ENCODE results near the gene APP.

The APP gene

DNA sequence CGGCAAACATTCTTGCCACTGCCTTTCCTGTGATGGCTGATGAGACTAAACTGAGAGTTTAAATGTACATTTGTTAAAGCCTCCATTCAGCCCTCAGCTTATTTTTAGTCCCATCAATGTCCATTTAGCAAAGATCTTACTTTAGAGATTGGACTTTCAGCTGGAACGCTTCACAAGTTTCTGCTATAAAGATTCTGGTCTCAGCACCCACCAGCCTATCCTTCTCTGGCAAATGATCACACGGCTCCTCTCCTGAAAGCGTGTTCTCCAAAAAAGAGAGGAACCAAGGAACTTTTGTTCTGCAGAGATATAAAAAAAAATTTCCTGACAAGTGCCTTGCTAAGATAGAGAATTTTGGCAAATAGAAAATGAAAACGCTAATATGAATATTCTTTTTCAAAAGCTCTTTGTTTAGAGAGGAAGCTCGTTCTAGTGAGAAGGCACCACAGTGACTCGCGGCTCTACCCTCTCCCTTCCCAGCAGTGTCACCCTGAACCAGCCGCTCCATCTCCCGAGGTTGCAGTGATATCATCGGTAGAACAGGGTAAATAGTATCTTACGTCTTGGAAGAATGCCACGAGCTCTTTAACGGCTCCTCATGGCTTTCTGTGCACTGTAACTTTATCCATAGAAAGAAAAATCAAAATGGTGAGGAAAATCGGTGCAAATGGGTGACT, 200.2 kb downstream of the APP start:
- no peak for TF ChIP-seq CEBPB (IDR thresholded peaks at IDR 0.05)
- TF ChIP-seq TEAD4 (IDR thresholded peaks at IDR 0.05): no peak
- no peak for TF ChIP-seq FOXM1 (IDR thresholded peaks at IDR 0.05; ENCODE audit: borderline replicate concordance, low read depth)
- TF ChIP-seq ZBTB7A (IDR thresholded peaks at IDR 0.05; ENCODE audit: low read depth): no peak
- no peak for TF ChIP-seq RAD21 (IDR thresholded peaks at IDR 0.05; ENCODE audit: low read depth)
- TF ChIP-seq NFIC (IDR thresholded peaks at IDR 0.05): no peak
- no peak for TF ChIP-seq USF1 (IDR thresholded peaks at IDR 0.05)
- no peak for TF ChIP-seq REST (IDR thresholded peaks at IDR 0.05; ENCODE audit: low read depth)
- TF ChIP-seq CREB1 (IDR thresholded peaks at IDR 0.05; ENCODE audit: low read depth): no peak
- TF ChIP-seq YY1 (IDR thresholded peaks at IDR 0.05; ENCODE audit: low read depth): no peak
- no peak for TF ChIP-seq TCF12 (IDR thresholded peaks at IDR 0.05; ENCODE audit: low read depth)
- no peak for TF ChIP-seq EP300 (IDR thresholded peaks at IDR 0.05; ENCODE audit: borderline replicate concordance)
- TF ChIP-seq TAF1 (IDR thresholded peaks at IDR 0.05; ENCODE audit: low read depth): no peak
- no peak for TF ChIP-seq EGR1 (IDR thresholded peaks at IDR 0.05)
- TF ChIP-seq, protein P1, sequence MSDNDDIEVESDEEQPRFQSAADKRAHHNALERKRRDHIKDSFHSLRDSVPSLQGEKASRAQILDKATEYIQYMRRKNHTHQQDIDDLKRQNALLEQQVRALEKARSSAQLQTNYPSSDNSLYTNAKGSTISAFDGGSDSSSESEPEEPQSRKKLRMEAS (IDR thresholded peaks at IDR 0.05): no peak

DNA sequence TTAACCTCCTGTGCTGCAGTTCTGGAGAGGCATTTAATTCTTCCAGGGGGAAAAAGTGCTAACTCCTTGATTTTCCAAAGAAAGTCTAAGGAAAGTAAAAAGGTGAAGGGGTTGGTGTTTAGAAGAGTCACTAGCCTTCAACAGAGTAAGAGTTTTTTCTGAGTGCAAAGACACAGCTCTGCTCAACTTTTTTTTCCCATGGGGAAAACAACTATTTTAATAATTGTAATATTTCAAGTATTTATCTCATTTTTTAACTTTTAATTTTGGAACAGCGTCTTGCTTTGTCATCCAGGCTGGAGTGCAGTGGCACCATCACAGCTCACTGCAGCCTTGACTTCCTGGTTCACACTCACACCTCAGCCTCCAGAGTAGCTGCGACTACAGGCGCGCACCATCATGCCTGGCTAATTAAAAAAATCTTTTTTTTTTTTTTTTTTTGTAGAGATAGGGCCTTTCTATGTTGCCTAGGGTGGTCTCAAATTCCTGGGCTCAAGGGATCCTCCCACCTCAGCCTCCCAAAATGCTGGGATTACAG, 202.6 kb downstream of the APP start:
- no peak for TF ChIP-seq EGR1 (IDR thresholded peaks at IDR 0.05)
- no peak for TF ChIP-seq CREB1 (IDR thresholded peaks at IDR 0.05; ENCODE audit: low read depth)
- TF ChIP-seq NFIC (IDR thresholded peaks at IDR 0.05): no peak
- no peak for TF ChIP-seq RAD21 (IDR thresholded peaks at IDR 0.05; ENCODE audit: low read depth)
- TF ChIP-seq, protein P1 (IDR thresholded peaks at IDR 0.05): no peak
- TF ChIP-seq TEAD4 (IDR thresholded peaks at IDR 0.05): no peak
- TF ChIP-seq FOXM1 (IDR thresholded peaks at IDR 0.05; ENCODE audit: borderline replicate concordance, low read depth): no peak
- no peak for TF ChIP-seq YY1 (IDR thresholded peaks at IDR 0.05; ENCODE audit: low read depth)
- TF ChIP-seq CEBPB (IDR thresholded peaks at IDR 0.05): no peak
- TF ChIP-seq TCF12 (IDR thresholded peaks at IDR 0.05; ENCODE audit: low read depth): no peak
- no peak for TF ChIP-seq EP300 (IDR thresholded peaks at IDR 0.05; ENCODE audit: borderline replicate concordance)
- no peak for TF ChIP-seq USF1 (IDR thresholded peaks at IDR 0.05)
- no peak for TF ChIP-seq REST (IDR thresholded peaks at IDR 0.05; ENCODE audit: low read depth)
- no peak for TF ChIP-seq ZBTB7A (IDR thresholded peaks at IDR 0.05; ENCODE audit: low read depth)
- no peak for TF ChIP-seq TAF1 (IDR thresholded peaks at IDR 0.05; ENCODE audit: low read depth)

GRCh38 chr21:25967181-25967900, 203.2 kb downstream of the APP start:
- TF ChIP-seq TAF1 (IDR thresholded peaks at IDR 0.05; ENCODE audit: low read depth): no peak
- TF ChIP-seq CEBPB (IDR thresholded peaks at IDR 0.05): no peak
- TF ChIP-seq ZBTB7A (IDR thresholded peaks at IDR 0.05; ENCODE audit: low read depth): no peak
- no peak for TF ChIP-seq EGR1 (IDR thresholded peaks at IDR 0.05)
- TF ChIP-seq REST (IDR thresholded peaks at IDR 0.05; ENCODE audit: low read depth): no peak
- no peak for TF ChIP-seq EP300 (IDR thresholded peaks at IDR 0.05; ENCODE audit: borderline replicate concordance)
- TF ChIP-seq FOXM1 (IDR thresholded peaks at IDR 0.05; ENCODE audit: borderline replicate concordance, low read depth): no peak
- TF ChIP-seq USF1 (IDR thresholded peaks at IDR 0.05): no peak
- TF ChIP-seq TCF12 (IDR thresholded peaks at IDR 0.05; ENCODE audit: low read depth): no peak
- TF ChIP-seq YY1 (IDR thresholded peaks at IDR 0.05; ENCODE audit: low read depth): no peak
- TF ChIP-seq, protein P1 (IDR thresholded peaks at IDR 0.05): no peak
- no peak for TF ChIP-seq TEAD4 (IDR thresholded peaks at IDR 0.05)

Measured in Ishikawa (cell line).